ENCODE measurements around the gene HM13.
"Not testable (repeated sequence)": the region's sequence is repeated elsewhere in the genome, so short reads cannot be mapped to it uniquely, and the experiment has no call there.

The HM13 gene

DNA sequence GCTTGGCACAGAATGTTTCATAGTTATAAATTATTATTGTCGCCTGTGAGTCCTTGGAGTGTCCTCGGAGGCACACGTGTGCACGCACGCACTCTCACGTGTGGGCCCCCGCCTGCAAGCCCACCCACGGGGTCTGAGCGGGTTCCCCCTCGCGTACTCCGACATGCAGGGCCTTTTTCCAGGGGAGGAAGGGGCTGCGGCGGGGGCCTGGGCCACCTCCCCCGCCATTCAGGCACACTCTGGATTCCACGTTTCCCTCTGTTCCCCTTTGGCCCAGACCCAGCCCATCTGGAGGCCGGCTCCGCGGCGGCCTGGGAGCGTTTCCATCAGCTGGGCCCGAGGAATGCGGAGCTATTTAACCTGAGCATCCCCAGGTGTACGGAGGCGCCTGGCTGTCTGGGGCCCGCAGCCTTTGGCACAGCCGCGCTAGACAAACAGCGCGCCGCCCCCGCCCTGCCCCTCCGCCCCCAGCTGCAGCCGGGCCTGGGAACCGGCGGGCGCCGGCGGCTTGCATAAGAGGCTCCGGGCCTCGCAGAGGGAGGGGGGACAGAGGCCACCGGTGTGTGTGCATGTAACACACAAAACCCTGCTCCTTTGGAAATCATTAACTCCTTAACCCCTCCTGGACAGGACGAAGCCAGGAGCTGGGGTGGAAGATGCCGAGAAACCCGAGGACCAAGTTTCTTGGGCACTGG, 94.2 kb downstream of the HM13 start:
- no peak for DNase-seq (ENCODE audit: low read depth in 2 of 2)

DNA sequence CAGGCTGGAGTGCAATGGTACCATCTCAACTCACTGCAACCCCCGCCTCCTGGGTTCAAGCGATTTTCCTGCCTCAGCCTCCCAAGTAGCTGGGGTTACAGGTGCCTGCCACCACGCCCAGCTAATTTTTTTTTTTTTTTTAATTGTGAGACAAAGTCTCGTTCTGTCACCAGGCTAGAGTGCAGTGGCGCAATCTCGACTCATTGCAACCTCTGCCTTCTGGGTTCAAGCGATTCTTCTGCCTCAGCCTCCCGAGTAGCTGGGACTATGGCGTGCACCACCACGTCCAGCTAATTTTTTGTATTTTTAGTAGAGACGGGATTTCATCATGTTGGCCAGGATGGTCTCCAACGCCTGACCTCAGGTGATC, 98.0 kb downstream of the HM13 start:
- DNase-seq (ENCODE audit: low read depth in 2 of 2) = not testable (repeated sequence)

DNA sequence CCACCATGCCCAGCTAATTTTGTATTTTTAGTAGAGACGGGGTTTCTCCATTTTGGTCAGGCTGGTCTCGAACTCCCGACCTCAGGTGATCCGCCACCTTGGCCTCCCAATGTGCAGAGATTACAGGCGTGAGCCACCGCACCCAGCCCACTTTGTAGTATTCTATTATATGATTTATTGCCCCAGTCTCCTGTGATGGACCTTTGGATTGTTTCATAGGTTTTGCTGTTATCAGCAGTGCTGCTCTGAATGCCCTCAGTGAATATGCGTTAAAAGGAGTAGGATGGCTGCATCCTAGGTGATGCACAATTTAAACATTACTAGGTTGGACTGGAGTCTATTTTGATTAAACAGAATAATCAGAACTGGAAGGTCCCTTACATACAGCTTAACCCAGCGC, 101.2 kb downstream of the HM13 start:
- DNase-seq (ENCODE audit: low read depth in 2 of 2) = no peak

DNA sequence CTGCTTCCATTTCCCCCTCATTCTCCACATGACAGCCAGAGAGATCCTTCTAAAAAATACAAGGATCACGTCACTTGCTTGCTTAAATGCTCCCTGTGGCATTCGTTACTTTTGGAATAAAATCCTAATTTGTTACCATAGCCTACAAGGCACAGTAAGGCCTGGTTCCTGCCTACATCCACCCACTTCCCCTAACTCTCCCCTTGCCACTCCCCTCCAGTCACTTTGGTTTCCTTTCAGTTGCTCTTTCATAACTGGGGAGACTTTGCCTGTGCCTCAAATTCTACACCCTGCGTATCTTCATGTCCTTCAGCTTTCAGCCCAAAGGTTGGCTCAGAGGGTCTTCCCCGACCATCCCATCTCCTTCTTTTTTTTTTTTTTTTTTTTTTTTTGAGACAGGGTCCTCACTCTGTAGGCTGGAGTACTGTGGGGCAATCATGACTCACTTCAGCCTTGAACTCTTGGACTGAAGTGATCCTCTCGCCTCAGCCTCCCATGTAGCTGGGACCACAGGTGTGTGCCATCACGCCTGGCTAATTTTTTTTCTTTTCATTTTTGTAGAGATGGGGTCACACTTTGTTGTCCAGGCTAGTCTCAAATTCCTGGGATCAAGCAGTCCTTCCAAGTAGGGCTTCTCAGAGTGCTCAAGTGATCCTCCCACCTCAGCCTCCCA, 103.3 kb downstream of the HM13 start:
- no peak for DNase-seq (ENCODE audit: low read depth in 2 of 2)
